Brain microvascular endothelial cell (primary cell): Measurements from ENCODE around the gene PLEKHG7.

Source experiments
- DNase-seq: peaks from one replicate; pipeline ENCODE4 v3.0.0-alpha.2; 2020
- H3K27ac ChIP-seq: fragments of 250-450 bp; sonication (Bioruptor Pico); 2 replicates; pipeline ENCODE4 v1.5.1; 2020; ENCODE audit warnings: mild to moderate bottlenecking, moderate library complexity
- H3K27me3 ChIP-seq: fragments of 250-450 bp; sonication (Bioruptor Pico); replicated peaks from 2 replicates; pipeline ENCODE4 v1.5.1; 2020; ENCODE audit warnings: mild to moderate bottlenecking
- H3K36me3 ChIP-seq: fragments of 250-450 bp; sonication (Bioruptor Pico); replicated peaks from 2 replicates; pipeline ENCODE4 v1.5.1; 2020; ENCODE audit warnings: mild to moderate bottlenecking
- H3K4me3 ChIP-seq: 2 replicates; pipeline ENCODE4 v1.5.1; 2011; ENCODE audit warnings: low read depth, mild to moderate bottlenecking, control low read depth, low read length, moderate library complexity
- in situ Hi-C: cut with HindIII; loops from 2 replicates; pipeline ENCODE4 v1.10.0; 2017; ENCODE audit warnings: low sequenced_read_pairs, low pct_ligation_motif_present
- TF ChIP-seq, protein P1 (sequence below): IDR thresholded peaks from 2 replicates; pipeline ENCODE4 v1.5.1; 2011; ENCODE audit warnings: low read depth, mild to moderate bottlenecking, moderate library complexity, low read length, control low read depth, inconsistent platforms; ENCODE audit errors: missing control alignments

Gene PLEKHG7

DNA sequence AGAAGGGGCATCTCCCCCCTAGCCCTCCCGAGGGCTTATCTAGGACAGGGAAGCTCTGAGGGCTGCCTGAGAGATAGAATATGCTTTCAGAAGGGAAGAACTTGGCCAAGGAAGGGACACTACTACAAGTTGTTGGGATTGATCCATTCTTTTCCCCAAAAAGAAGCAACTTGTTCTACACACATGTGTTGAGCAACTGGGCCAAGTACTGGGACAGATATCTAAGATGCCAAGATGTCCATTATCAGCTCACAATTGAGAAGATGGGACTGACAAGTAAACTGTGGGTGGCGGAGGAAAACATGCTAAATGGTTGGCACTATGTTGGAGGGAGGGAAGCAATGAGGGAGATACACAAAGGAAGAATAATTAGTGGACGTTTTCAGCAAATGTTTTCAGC is 30.9 kb downstream of the PLEKHG7 start:
- Histone ChIP-seq H3K27ac (no peak overlapping the region), H3K27me3 (no peaks in the 10 kb centered on the region), H3K36me3 (no peaks in the 10 kb centered on the region), H3K4me3 (no peak overlapping the region)
- TF ChIP-seq, protein P1, sequence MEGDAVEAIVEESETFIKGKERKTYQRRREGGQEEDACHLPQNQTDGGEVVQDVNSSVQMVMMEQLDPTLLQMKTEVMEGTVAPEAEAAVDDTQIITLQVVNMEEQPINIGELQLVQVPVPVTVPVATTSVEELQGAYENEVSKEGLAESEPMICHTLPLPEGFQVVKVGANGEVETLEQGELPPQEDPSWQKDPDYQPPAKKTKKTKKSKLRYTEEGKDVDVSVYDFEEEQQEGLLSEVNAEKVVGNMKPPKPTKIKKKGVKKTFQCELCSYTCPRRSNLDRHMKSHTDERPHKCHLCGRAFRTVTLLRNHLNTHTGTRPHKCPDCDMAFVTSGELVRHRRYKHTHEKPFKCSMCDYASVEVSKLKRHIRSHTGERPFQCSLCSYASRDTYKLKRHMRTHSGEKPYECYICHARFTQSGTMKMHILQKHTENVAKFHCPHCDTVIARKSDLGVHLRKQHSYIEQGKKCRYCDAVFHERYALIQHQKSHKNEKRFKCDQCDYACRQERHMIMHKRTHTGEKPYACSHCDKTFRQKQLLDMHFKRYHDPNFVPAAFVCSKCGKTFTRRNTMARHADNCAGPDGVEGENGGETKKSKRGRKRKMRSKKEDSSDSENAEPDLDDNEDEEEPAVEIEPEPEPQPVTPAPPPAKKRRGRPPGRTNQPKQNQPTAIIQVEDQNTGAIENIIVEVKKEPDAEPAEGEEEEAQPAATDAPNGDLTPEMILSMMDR: no peak
- DNase-seq: no peak
- in situ Hi-C loops: no loop called here

- Histone ChIP-seq H3K36me3 (no peaks in the 10 kb centered on the region), H3K27me3 (no peaks in the 10 kb centered on the region), H3K27ac (peak overlapping the region; percentile 43), H3K4me3 (no peak overlapping the region)
- TF ChIP-seq, protein P1: peak; percentile 30
- in situ Hi-C loops: no loop called here
- peak; percentile 78 for DNase-seq
Measured at GRCh38 chr12:92735131-92735721, 32.4 kb downstream of the PLEKHG7 start.

DNA sequence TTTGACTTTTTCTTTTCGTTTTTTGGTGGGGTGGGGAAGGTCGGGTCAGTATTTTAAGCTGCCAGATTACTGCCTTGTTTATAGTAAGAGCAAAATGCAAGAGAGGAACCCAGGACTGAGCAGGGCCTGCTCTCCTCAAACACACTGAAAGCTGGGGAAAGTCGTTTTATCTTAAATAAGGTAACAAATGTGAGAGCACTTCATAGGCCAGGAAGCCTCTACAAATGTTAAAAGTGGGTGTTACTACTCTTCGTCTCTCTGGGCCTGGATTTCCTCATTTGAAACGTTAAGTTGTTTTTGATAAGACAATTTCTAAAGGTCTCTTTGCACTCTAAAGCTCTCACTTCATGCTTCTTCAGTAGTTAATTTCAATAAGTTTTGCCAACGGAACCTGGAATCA is 33.8 kb downstream of the PLEKHG7 start:
- H3K27me3 ChIP-seq: no peaks in the 10 kb centered on the region
- no peak overlapping the region for H3K4me3 ChIP-seq
- no peaks in the 10 kb centered on the region for H3K36me3 ChIP-seq
- H3K27ac ChIP-seq: no peak overlapping the region
- DNase-seq: no peak
- in situ Hi-C loops: no loop called here
- TF ChIP-seq, protein P1: no peak

GRCh38 chr12:92737855-92738850 is 35.4 kb downstream of the PLEKHG7 start:
- TF ChIP-seq, protein P1: no peak
- in situ Hi-C loops: no loop called here
- no peaks in the 10 kb centered on the region for H3K27me3 ChIP-seq

GRCh38 chr12:92739113-92739512 is 36.3 kb downstream of the PLEKHG7 start:
- in situ Hi-C loops: no loop called here
- TF ChIP-seq, protein P1: no peak
- no peak overlapping the region for H3K4me3 ChIP-seq

More at GRCh38 chr12:92737855-92738850, 35.4 kb downstream of the PLEKHG7 start:
- Histone ChIP-seq H3K36me3 (no peaks in the 10 kb centered on the region), H3K27ac (no peak overlapping the region), H3K4me3 (no peak overlapping the region)
- no peak for DNase-seq

More at GRCh38 chr12:92739113-92739512, 36.3 kb downstream of the PLEKHG7 start:
- H3K36me3 ChIP-seq: no peaks in the 10 kb centered on the region
- DNase-seq: no peak
- H3K27ac ChIP-seq: no peak overlapping the region
- H3K27me3 ChIP-seq: no peaks in the 10 kb centered on the region
